ENCODE data around the gene CACNA1C.

CACNA1C gene

DNA sequence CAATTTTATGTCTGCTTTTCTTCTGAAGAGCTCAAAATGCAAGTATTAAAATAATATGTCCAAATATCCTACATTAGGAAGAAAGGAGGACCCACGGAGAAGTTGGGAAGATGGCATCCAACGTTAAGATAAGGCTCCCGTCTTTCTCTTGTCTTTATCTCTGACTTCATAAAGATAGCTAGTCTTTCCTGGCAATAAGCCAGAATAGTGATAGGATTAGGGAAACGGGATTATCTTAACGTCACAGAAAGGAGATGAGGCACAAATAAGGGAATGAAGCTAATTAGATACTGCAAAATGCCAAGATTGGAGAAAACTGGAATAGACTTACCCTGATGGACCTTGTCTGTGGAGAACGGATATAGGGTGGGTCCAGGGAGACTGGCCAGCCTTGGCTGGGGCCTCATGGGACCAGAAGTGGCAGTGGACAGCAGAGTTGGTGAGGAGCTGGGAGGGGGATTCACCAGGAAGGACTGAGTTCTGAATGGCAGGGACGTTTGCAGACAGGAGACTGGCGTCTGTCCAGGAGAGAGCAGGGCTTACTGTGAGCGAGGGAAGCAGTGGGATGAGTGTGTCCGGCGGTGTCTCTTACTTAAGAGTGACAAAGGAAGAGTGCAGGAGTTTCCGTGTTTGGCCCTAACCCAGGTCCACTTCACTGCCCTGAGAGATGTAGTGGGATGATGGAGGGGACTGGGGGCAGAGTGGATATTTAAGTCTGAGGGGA lies 119.9 kb downstream of the CACNA1C start:
- no peak overlapping the region for H3K27ac ChIP-seq (ENCODE audit: insufficient read depth in 1 of 2, low read depth in 1 of 2, low read length in 2 of 2, poor library complexity in 1 of 2, severe bottlenecking in 2 of 2)
- no peak overlapping the region for H3K4me3 ChIP-seq (ENCODE audit: control insufficient read depth in 1 of 7, extremely low read depth in 1 of 7, insufficient read depth in 4 of 7, low read depth in 2 of 7, low read length in 6 of 7)
- 98% methylated on average over 11 of the region's 12 CpGs for WGBS (ENCODE audit: insufficient coverage)
- peaks cover 0 to 8% (median 4%) of the 10 kb centered on the region in 5 experiments for H3K9me3 ChIP-seq (ENCODE audit: control extremely low read depth in 1 of 5, control insufficient read depth in 4 of 5, insufficient read depth in 2 of 5, low read depth in 1 of 5, low read length in 4 of 5)
- peaks cover 0 to 9% (median 4%) of the 10 kb centered on the region in 4 experiments for H3K4me1 ChIP-seq (ENCODE audit: control extremely low read depth in 1 of 4, control insufficient read depth in 4 of 4, insufficient read depth in 4 of 4, low read length in 3 of 4)
- no peaks in the 10 kb centered on the region for H3K27me3 ChIP-seq (replicated peaks in 2 of 5; ENCODE audit: control insufficient read depth in 4 of 5, insufficient read depth in 5 of 5, low read length in 4 of 5)
- no peak for DNase-seq
- H3K36me3 ChIP-seq (ENCODE audit: control insufficient read depth in 4 of 4, insufficient read depth in 4 of 4, low read length in 3 of 4) = no peaks in the 10 kb centered on the region
- ChIA-PET POLR2A (no interaction called here), CTCF (interaction anchor here (1.6 kb wide), 1 partner anchor 13 kb away, joined by 4 read pairs; no protein-coding TSS in a partner anchor)

DNA sequence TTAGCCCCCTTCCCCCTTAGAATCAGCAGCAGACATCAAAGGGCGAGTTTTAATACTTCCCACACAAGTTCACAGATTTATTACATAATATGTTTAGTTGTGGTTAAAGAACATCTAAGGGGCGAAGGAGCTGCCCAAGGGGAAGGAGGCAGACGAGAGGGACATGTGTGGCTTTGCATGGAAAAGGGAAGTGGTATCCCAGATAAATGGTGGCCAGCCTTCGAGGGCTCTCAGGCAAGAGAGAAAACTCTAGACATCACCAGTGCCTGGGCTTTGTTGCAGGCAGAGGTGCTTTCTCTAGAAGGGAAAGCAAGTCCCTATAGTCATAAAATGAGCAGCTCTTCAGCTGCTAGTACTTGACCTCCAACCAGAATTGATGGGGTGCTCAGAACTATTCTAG lies 121.2 kb downstream of the CACNA1C start:
- H3K27ac ChIP-seq (ENCODE audit: insufficient read depth in 1 of 2, low read depth in 1 of 2, low read length in 2 of 2, poor library complexity in 1 of 2, severe bottlenecking in 2 of 2) = no peak overlapping the region
- no peak overlapping the region for H3K4me3 ChIP-seq (ENCODE audit: control insufficient read depth in 1 of 7, extremely low read depth in 1 of 7, insufficient read depth in 4 of 7, low read depth in 2 of 7, low read length in 6 of 7)
- H3K4me1 ChIP-seq (ENCODE audit: control extremely low read depth in 1 of 4, control insufficient read depth in 4 of 4, insufficient read depth in 4 of 4, low read length in 3 of 4) = peaks cover 0 to 9% (median 0%) of the 10 kb centered on the region in 4 experiments
- peaks cover 0 to 1% (median 0%) of the 10 kb centered on the region in 5 experiments for H3K9me3 ChIP-seq (ENCODE audit: control extremely low read depth in 1 of 5, control insufficient read depth in 4 of 5, insufficient read depth in 2 of 5, low read depth in 1 of 5, low read length in 4 of 5)
- ChIA-PET POLR2A (no interaction called here), CTCF (interaction anchor here (1.4 kb wide), 1 partner anchor 12 kb away, joined by 4 read pairs; no protein-coding TSS in a partner anchor)
- no peaks in the 10 kb centered on the region for H3K27me3 ChIP-seq (replicated peaks in 2 of 5; ENCODE audit: control insufficient read depth in 4 of 5, insufficient read depth in 5 of 5, low read length in 4 of 5)
- no peaks in the 10 kb centered on the region for H3K36me3 ChIP-seq (ENCODE audit: control insufficient read depth in 4 of 4, insufficient read depth in 4 of 4, low read length in 3 of 4)
- peak in 2 of 3 donors; percentile 12 to 13 for DNase-seq
- 20% methylated on average over 2 of the region's 4 CpGs for WGBS (ENCODE audit: insufficient coverage)

GRCh38 chr12:2177003-2177402 lies 124.2 kb downstream of the CACNA1C start:
- CTCF ChIA-PET = no interaction called here
- Histone ChIP-seq H3K9me3 (ENCODE audit: control extremely low read depth in 1 of 5, control insufficient read depth in 4 of 5, insufficient read depth in 2 of 5, low read depth in 1 of 5, low read length in 4 of 5) (no peaks in the 10 kb centered on the region), H3K4me3 (ENCODE audit: control insufficient read depth in 1 of 7, extremely low read depth in 1 of 7, insufficient read depth in 4 of 7, low read depth in 2 of 7, low read length in 6 of 7) (no peak overlapping the region), H3K27ac (ENCODE audit: insufficient read depth in 1 of 2, low read depth in 1 of 2, low read length in 2 of 2, poor library complexity in 1 of 2, severe bottlenecking in 2 of 2) (no peak overlapping the region), H3K36me3 (ENCODE audit: control insufficient read depth in 4 of 4, insufficient read depth in 4 of 4, low read length in 3 of 4) (no peaks in the 10 kb centered on the region), H3K27me3 (replicated peaks in 2 of 5; ENCODE audit: control insufficient read depth in 4 of 5, insufficient read depth in 5 of 5, low read length in 4 of 5) (no peaks in the 10 kb centered on the region), H3K4me1 (ENCODE audit: control extremely low read depth in 1 of 4, control insufficient read depth in 4 of 4, insufficient read depth in 4 of 4, low read length in 3 of 4) (peaks cover 0 to 17% (median 0%) of the 10 kb centered on the region in 4 experiments)
- no peak for DNase-seq
- POLR2A ChIA-PET = interaction anchor here (0.5 kb wide), 1 partner anchor 1871 kb away, joined by 3 read pairs; no protein-coding TSS in a partner anchor
- 100% methylated on average over 1 of the region's 6 CpGs for WGBS (ENCODE audit: insufficient coverage)

GRCh38 chr12:2177751-2178150 lies 125.0 kb downstream of the CACNA1C start:
- Histone ChIP-seq H3K27ac (ENCODE audit: insufficient read depth in 1 of 2, low read depth in 1 of 2, low read length in 2 of 2, poor library complexity in 1 of 2, severe bottlenecking in 2 of 2) (no peak overlapping the region), H3K27me3 (replicated peaks in 2 of 5; ENCODE audit: control insufficient read depth in 4 of 5, insufficient read depth in 5 of 5, low read length in 4 of 5) (no peaks in the 10 kb centered on the region), H3K36me3 (ENCODE audit: control insufficient read depth in 4 of 4, insufficient read depth in 4 of 4, low read length in 3 of 4) (no peaks in the 10 kb centered on the region), H3K9me3 (ENCODE audit: control extremely low read depth in 1 of 5, control insufficient read depth in 4 of 5, insufficient read depth in 2 of 5, low read depth in 1 of 5, low read length in 4 of 5) (no peaks in the 10 kb centered on the region), H3K4me1 (ENCODE audit: control extremely low read depth in 1 of 4, control insufficient read depth in 4 of 4, insufficient read depth in 4 of 4, low read length in 3 of 4) (peaks cover 0 to 17% (median 0%) of the 10 kb centered on the region in 4 experiments), H3K4me3 (ENCODE audit: control insufficient read depth in 1 of 7, extremely low read depth in 1 of 7, insufficient read depth in 4 of 7, low read depth in 2 of 7, low read length in 6 of 7) (no peak overlapping the region)
- ChIA-PET CTCF (no interaction called here), POLR2A (interaction anchor here (0.5 kb wide), 1 partner anchor 1870 kb away, joined by 3 read pairs; no protein-coding TSS in a partner anchor)
- WGBS (ENCODE audit: insufficient coverage) = 100% methylated on average over 3 of the region's 3 CpGs
- no peak for DNase-seq

GRCh38 chr12:2179058-2179457 lies 126.3 kb downstream of the CACNA1C start:
- Histone ChIP-seq H3K4me3 (ENCODE audit: control insufficient read depth in 1 of 7, extremely low read depth in 1 of 7, insufficient read depth in 4 of 7, low read depth in 2 of 7, low read length in 6 of 7) (no peak overlapping the region), H3K36me3 (ENCODE audit: control insufficient read depth in 4 of 4, insufficient read depth in 4 of 4, low read length in 3 of 4) (no peaks in the 10 kb centered on the region), H3K27me3 (replicated peaks in 2 of 5; ENCODE audit: control insufficient read depth in 4 of 5, insufficient read depth in 5 of 5, low read length in 4 of 5) (no peaks in the 10 kb centered on the region), H3K9me3 (ENCODE audit: control extremely low read depth in 1 of 5, control insufficient read depth in 4 of 5, insufficient read depth in 2 of 5, low read depth in 1 of 5, low read length in 4 of 5) (no peaks in the 10 kb centered on the region), H3K27ac (ENCODE audit: insufficient read depth in 1 of 2, low read depth in 1 of 2, low read length in 2 of 2, poor library complexity in 1 of 2, severe bottlenecking in 2 of 2) (no peak overlapping the region), H3K4me1 (ENCODE audit: control extremely low read depth in 1 of 4, control insufficient read depth in 4 of 4, insufficient read depth in 4 of 4, low read length in 3 of 4) (peaks cover 0 to 16% (median 5%) of the 10 kb centered on the region in 4 experiments)
- 90% methylated on average over 1 of the region's 2 CpGs for WGBS (ENCODE audit: insufficient coverage)
- POLR2A ChIA-PET = no interaction called here
- CTCF ChIA-PET = no interaction called here
- DNase-seq = no peak

DNA sequence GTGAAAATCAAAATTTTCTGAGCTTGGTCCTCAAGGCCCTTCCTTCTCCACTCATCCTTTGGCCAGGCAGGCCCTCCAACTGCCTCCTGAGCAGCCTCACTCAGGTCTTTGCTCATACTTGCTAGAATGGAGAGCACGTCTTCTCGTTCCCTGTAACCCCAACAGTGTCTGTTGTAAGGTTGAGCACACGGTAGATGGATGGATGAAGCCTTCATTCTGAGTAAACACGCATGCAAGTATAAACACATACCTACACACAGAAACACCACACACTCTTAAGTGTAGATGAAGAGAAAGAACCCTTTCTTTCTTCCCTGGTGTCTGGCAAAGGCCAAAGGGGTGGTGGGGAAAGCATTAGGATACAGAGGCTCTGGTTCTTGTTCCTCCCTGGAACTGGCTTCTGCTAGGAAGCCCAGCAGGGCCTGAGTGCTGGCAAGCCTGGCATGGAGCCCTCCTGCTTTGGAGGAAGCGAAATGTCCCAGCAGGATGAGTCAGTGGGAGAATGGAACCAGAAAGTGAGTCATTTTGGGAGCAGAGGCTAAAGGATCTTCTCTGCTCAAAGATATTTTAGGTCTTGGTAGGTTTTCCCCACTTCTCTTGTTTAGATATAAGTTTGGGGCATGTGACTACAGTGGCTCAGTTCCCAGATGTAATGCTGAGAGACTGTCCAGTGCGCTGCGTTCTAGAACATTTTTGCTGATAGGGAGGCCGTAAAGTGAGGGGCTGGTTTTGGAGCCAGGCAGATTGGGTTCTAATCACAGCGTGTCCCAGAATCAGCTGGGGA lies 127.4 kb downstream of the CACNA1C start:
- peaks cover 0 to 24% (median 13%) of the 10 kb centered on the region in 4 experiments for H3K4me1 ChIP-seq (ENCODE audit: control extremely low read depth in 1 of 4, control insufficient read depth in 4 of 4, insufficient read depth in 4 of 4, low read length in 3 of 4)
- DNase-seq = no peak
- no peak overlapping the region for H3K27ac ChIP-seq (ENCODE audit: insufficient read depth in 1 of 2, low read depth in 1 of 2, low read length in 2 of 2, poor library complexity in 1 of 2, severe bottlenecking in 2 of 2)
- WGBS (ENCODE audit: insufficient coverage) = 94% methylated on average over 4 of the region's 9 CpGs
- CTCF ChIA-PET = no interaction called here
- H3K27me3 ChIP-seq (replicated peaks in 2 of 5; ENCODE audit: control insufficient read depth in 4 of 5, insufficient read depth in 5 of 5, low read length in 4 of 5) = no peaks in the 10 kb centered on the region
- H3K9me3 ChIP-seq (ENCODE audit: control extremely low read depth in 1 of 5, control insufficient read depth in 4 of 5, insufficient read depth in 2 of 5, low read depth in 1 of 5, low read length in 4 of 5) = no peaks in the 10 kb centered on the region
- POLR2A ChIA-PET = no interaction called here
- no peak overlapping the region for H3K4me3 ChIP-seq (ENCODE audit: control insufficient read depth in 1 of 7, extremely low read depth in 1 of 7, insufficient read depth in 4 of 7, low read depth in 2 of 7, low read length in 6 of 7)
- H3K36me3 ChIP-seq (ENCODE audit: control insufficient read depth in 4 of 4, insufficient read depth in 4 of 4, low read length in 3 of 4) = no peaks in the 10 kb centered on the region

DNA sequence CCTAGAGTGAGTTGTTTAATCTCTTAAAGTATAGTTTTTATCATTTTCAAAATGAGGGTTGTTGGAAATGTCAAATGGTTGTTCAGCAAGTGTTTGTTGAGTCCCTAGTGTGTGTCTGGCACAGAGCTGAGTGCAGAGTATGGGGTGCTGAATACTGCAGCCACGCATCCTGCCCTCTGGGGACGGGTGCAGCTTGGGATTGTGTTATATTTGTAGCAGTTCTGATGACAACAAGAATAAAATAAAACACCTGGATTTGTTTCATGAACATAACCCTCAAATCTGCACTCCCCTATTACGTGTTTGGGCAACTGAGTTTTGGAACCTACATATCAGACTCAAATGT lies 127.9 kb downstream of the CACNA1C start:
- 100% methylated on average over 1 of the region's 3 CpGs for WGBS (ENCODE audit: insufficient coverage)
- Histone ChIP-seq H3K4me1 (ENCODE audit: control extremely low read depth in 1 of 4, control insufficient read depth in 4 of 4, insufficient read depth in 4 of 4, low read length in 3 of 4) (peaks cover 0 to 27% (median 13%) of the 10 kb centered on the region in 4 experiments), H3K36me3 (ENCODE audit: control insufficient read depth in 4 of 4, insufficient read depth in 4 of 4, low read length in 3 of 4) (no peaks in the 10 kb centered on the region), H3K9me3 (ENCODE audit: control extremely low read depth in 1 of 5, control insufficient read depth in 4 of 5, insufficient read depth in 2 of 5, low read depth in 1 of 5, low read length in 4 of 5) (no peaks in the 10 kb centered on the region), H3K4me3 (ENCODE audit: control insufficient read depth in 1 of 7, extremely low read depth in 1 of 7, insufficient read depth in 4 of 7, low read depth in 2 of 7, low read length in 6 of 7) (no peak overlapping the region), H3K27ac (ENCODE audit: insufficient read depth in 1 of 2, low read depth in 1 of 2, low read length in 2 of 2, poor library complexity in 1 of 2, severe bottlenecking in 2 of 2) (no peak overlapping the region), H3K27me3 (replicated peaks in 2 of 5; ENCODE audit: control insufficient read depth in 4 of 5, insufficient read depth in 5 of 5, low read length in 4 of 5) (no peaks in the 10 kb centered on the region)
- ChIA-PET CTCF (no interaction called here), POLR2A (no interaction called here)
- DNase-seq = no peak

Data from common myeloid progenitor, CD34-positive (primary cell).